Body of pancreas (tissue), 4 donors: ENCODE results near the gene DCDC2C. TPM values are rescaled to one million over a fixed set of nuclear protein-coding genes. Genes with fewer than 3 reads are reported as not detected.

ENCODE experiments used
- ATAC-seq: fragments of 150-250 bp; one replicate; pipeline ENCODE4 v1.9.1; 2016
- DNase-seq, 4 donors: peaks; one replicate each; pipeline ENCODE4 v3.0.0-alpha.2; 2019
- H3K27ac ChIP-seq, 4 donors: fragments of 200-600 bp; sonication (generic); 1 replicate in 3 of 4; 2 replicates in 1 of 4; pipeline versions ENCODE4 v1.5.1 to v1.6.1; 2016 to 2019; ENCODE audit warnings: mild to moderate bottlenecking in 1 of 4, mixed read lengths in 1 of 4, moderate library complexity in 1 of 4
- H3K27me3 ChIP-seq, 2 donors: fragments of 200-600 bp; sonication (generic); one replicate each; pipeline ENCODE4 v1.6.0; 2016; ENCODE audit warnings: mild to moderate bottlenecking in 1 of 2
- H3K36me3 ChIP-seq, 2 donors: fragments of 200-600 bp; sonication (generic); replicated peaks in 1 of 2; 2 replicates each; pipeline ENCODE4 v1.5.1; 2016; ENCODE audit warnings: low read depth in 2 of 2; ENCODE audit not compliant: insufficient read depth in 1 of 2
- H3K4me1 ChIP-seq: fragments of 200-600 bp; sonication (generic); one replicate; pipeline ENCODE4 v1.6.0; 2016
- H3K4me3 ChIP-seq, 2 donors: fragments of 200-600 bp; sonication (generic); 1 replicate in 1 of 2; 2 replicates in 1 of 2; pipeline ENCODE4 v1.5.1; 2016 to 2019
- H3K9me3 ChIP-seq, 3 donors: fragments of 200-600 bp; sonication (generic); 1 replicate in 2 of 3; 2 replicates in 1 of 3; pipeline ENCODE4 v1.5.1; 2016
- CTCF ChIP-seq, 7 experiments: fragments of 450-650 bp in 4 of 7; fragments of 200-600 bp in 3 of 7; sonication (generic) in 3 of 7; IDR thresholded peaks; one replicate each; pipeline ENCODE4 v1.5.1; 2016 to 2019; ENCODE audit warnings: antibody characterized with exemption in 7 of 7
- POLR2A ChIP-seq, 3 donors: fragments of 450-650 bp; IDR thresholded peaks; one replicate each; pipeline ENCODE4 v1.6.1; 2016; ENCODE audit warnings: antibody characterized with exemption in 3 of 3, mild to moderate bottlenecking in 2 of 3
- WGBS, 2 donors: methylation state at CpG; one replicate each; pipeline ENCODE4 v1.1.5; 2017; 5-methylcytosine and 5-hydroxymethylcytosine counted together
- intact Hi-C: fragments of 100-400 bp; cut with DNase I; formaldehyde crosslinking; loops from one replicate; pipeline ENCODE4 v1.15.1; 2023
- total RNA-seq, 2 donors: library from RNA; depleted of rRNA; stranded (reverse); fragments of >200 nt; gene quantifications; one replicate each; pipeline ENCODE4 v1.1.0, GENCODE V29; 2016

DCDC2C gene
- total RNA-seq, 2 donors from 2014 or later = not detected

- ATAC-seq (no peak), DNase-seq (no peak)
- intact Hi-C loops = no loop called here
- 69 to 88% methylated on average over 3 of the region's 3 CpGs for WGBS, 2 donors
- H3K4me1 ChIP-seq = peaks cover 7% of the 10 kb centered on the region
- H3K36me3 ChIP-seq = no peaks in the 10 kb centered on the region
- no peaks in the 10 kb centered on the region for H3K27me3 ChIP-seq
- no peaks in the 10 kb centered on the region for H3K9me3 ChIP-seq
- H3K4me3 ChIP-seq = no peak overlapping the region
- H3K27ac ChIP-seq = no peak overlapping the region
- no peak for TF ChIP-seq POLR2A (IDR thresholded peaks at IDR 0.05)
- TF ChIP-seq CTCF (IDR thresholded peaks at IDR 0.05) = no peak
These were observed 51.4 kb downstream of the DCDC2C start for GRCh38 chr2:3754795-3755194.

DNA sequence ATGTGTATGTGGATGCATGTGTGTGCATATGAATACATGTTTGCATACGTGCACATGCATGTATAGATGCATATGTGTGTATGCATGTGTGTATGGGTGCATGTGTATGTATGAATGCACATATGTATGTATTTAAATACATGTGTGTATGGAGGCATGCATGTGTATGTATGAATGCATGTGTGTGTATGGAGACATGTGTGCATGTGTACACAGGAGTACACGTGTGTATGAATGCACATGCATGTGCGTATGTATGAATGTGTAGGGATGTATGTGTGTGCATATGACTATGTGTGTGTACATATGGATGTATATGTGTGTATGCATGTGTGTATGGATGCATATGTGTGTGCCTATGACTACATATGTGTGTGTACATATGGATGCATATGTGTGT, 51.9 kb downstream of the DCDC2C start:
- H3K4me1 ChIP-seq = peaks cover 7% of the 10 kb centered on the region
- DNase-seq = no peak
- 56 to 63% methylated on average over 3 of the region's 3 CpGs for WGBS, 2 donors
- no peak overlapping the region for H3K27ac ChIP-seq
- no peak for ATAC-seq
- no peaks in the 10 kb centered on the region for H3K27me3 ChIP-seq
- TF ChIP-seq POLR2A (IDR thresholded peaks at IDR 0.05) = no peak
- TF ChIP-seq CTCF (IDR thresholded peaks at IDR 0.05) = no peak
- H3K4me3 ChIP-seq = no peak overlapping the region
- intact Hi-C loops = no loop called here
- H3K36me3 ChIP-seq = no peaks in the 10 kb centered on the region
- H3K9me3 ChIP-seq = no peaks in the 10 kb centered on the region

- ATAC-seq (no peak), DNase-seq (peak in 1 of 4 donors; percentile 39)
- no peak for TF ChIP-seq POLR2A (IDR thresholded peaks at IDR 0.05)
- no peak for TF ChIP-seq CTCF (IDR thresholded peaks at IDR 0.05)
- H3K36me3 ChIP-seq = no peaks in the 10 kb centered on the region
- no peaks in the 10 kb centered on the region for H3K9me3 ChIP-seq
- WGBS, 2 donors = 11 to 12% methylated on average over 8 of the region's 8 CpGs
- no peaks in the 10 kb centered on the region for H3K27me3 ChIP-seq
- H3K27ac ChIP-seq = no peak overlapping the region
- H3K4me1 ChIP-seq = peaks cover 7% of the 10 kb centered on the region
- no peak overlapping the region for H3K4me3 ChIP-seq
- intact Hi-C loops = no loop called here
These were observed 52.9 kb downstream of the DCDC2C start for GRCh38 chr2:3756306-3756705.

- no peaks in the 10 kb centered on the region for H3K36me3 ChIP-seq
- TF ChIP-seq POLR2A (IDR thresholded peaks at IDR 0.05) (no peak), CTCF (IDR thresholded peaks at IDR 0.05) (no peak)
- ATAC-seq = no peak
- no peak for DNase-seq
- H3K9me3 ChIP-seq = no peaks in the 10 kb centered on the region
- H3K27me3 ChIP-seq = no peaks in the 10 kb centered on the region
- peaks cover 7% of the 10 kb centered on the region for H3K4me1 ChIP-seq
- 46 to 63% methylated on average over 7 of the region's 7 CpGs for WGBS, 2 donors
- no peak overlapping the region for H3K4me3 ChIP-seq
- H3K27ac ChIP-seq = no peak overlapping the region
- intact Hi-C loops = no loop called here
These were observed 55.5 kb downstream of the DCDC2C start for GRCh38 chr2:3758906-3759305.

- H3K27ac ChIP-seq = no peak overlapping the region
- peaks cover 7% of the 10 kb centered on the region for H3K4me1 ChIP-seq
- no peak for ATAC-seq
- 49 to 62% methylated on average over 7 of the region's 7 CpGs for WGBS, 2 donors
- no peaks in the 10 kb centered on the region for H3K27me3 ChIP-seq
- intact Hi-C loops = no loop called here
- DNase-seq = no peak
- H3K4me3 ChIP-seq = no peak overlapping the region
- no peaks in the 10 kb centered on the region for H3K36me3 ChIP-seq
- TF ChIP-seq CTCF (IDR thresholded peaks at IDR 0.05) = no peak
- TF ChIP-seq POLR2A (IDR thresholded peaks at IDR 0.05) = no peak
- no peaks in the 10 kb centered on the region for H3K9me3 ChIP-seq
These were observed 56.0 kb downstream of the DCDC2C start for GRCh38 chr2:3759331-3759730.
